Prostate gland (tissue), 2 donors: ENCODE results near the gene FYTTD1.

ENCODE experiments used
- CTCF ChIP-seq, 4 experiments: fragments of 200-600 bp in 2 of 4; fragments of 450-650 bp in 2 of 4; sonication (generic) in 2 of 4; IDR thresholded peaks; 1 replicate in 3 of 4; 2 replicates in 1 of 4; pipeline ENCODE4 v1.5.1; 2016 to 2019; ENCODE audit warnings: antibody characterized with exemption in 4 of 4, mild to moderate bottlenecking in 2 of 4, moderate library complexity in 2 of 4
- POLR2A ChIP-seq: fragments of 450-650 bp; IDR thresholded peaks from one replicate; pipeline ENCODE4 v1.6.1; 2016; ENCODE audit warnings: antibody characterized with exemption, mild to moderate bottlenecking

GRCh38 chr3:197706658-197707057 is 43.0 kb upstream of the FYTTD1 start:
- no peak for TF ChIP-seq CTCF (IDR thresholded peaks at IDR 0.05)
- TF ChIP-seq POLR2A: no peak
